HG02973 (cell line): ENCODE data around the gene DBN1.
A peak's percentile ranks its signal among the peaks of the same experiment; 100 is the strongest.

Source experiments
- ATAC-seq: cut with Tn5 transposase; IDR thresholded peaks from one replicate; pipeline ENCODE4 v1.9.1; 2021; ENCODE audit warnings: moderate library complexity; ENCODE audit not compliant: unreplicated experiment

The DBN1 gene

DNA sequence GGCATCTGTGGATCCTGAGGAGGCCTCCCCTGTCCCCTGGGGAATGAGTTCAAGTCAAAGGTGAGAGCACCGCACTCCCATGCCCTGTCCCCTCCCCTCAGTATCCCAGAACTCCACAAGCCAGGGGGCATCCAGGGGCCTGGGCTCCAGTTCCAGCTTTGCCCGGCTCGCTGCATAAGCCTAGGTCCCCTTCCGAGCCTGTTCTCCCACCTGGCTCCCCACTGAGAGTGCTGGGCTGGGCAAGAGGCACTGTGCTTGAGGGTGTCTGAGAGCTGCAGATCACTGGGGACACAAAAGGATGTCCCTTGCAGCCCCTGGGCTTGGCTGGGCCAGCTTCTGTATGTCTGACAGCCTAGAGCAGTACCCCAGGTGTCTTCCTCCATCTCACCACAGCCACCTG is 31.6 kb upstream of the DBN1 start:
- ATAC-seq = no peak

DNA sequence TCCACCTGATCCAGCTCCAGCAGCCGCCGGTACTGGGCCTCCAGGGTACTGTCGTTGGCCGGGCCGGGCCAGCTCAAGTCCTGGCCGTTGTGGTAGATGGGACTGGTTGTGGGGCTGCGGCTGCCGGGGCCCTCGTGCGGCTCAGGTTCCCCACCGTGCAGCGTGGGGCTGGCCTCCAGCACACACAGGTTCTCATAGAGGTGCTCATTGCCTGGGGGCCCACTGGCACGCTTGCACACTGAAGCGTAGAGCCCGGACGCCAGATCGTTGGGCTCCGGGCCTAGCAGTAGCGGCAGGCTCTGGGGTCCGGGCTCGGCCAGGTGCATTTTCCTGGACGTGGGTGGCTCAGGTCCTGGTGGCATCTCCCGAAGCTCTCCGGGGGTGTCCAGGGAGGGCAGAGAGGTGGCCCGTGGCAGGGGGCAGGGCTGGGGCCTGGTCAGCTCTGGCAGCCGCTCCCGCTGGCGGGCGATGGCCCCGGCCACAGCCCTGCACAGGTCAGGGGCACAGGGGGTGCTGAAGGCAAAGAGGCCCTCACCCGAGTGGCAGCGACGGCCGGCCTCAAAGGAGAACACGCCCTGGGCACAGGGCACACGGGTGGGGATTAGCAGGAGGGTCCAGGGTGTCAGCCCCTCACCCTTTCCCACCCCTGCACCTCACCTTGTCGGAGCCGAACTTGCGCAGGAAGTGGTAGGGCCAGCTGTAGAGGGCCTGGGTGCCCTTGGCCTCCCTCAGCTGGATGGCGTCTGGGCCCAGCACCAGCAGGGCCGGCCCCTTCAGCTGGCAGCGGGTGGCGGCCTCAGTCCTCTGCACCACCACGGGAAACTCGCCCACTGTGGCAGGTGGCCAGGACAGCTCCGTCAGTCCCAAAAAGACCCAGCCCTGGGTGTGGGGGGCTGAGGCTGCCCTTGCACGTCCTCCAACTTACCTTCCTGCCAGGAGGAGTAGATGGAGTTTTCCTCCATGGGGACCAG is 30.9 kb upstream of the DBN1 start:
- ATAC-seq = no peak

GRCh38 chr5:177503351-177504085 is 30.1 kb upstream of the DBN1 start:
- no peak for ATAC-seq

DNA sequence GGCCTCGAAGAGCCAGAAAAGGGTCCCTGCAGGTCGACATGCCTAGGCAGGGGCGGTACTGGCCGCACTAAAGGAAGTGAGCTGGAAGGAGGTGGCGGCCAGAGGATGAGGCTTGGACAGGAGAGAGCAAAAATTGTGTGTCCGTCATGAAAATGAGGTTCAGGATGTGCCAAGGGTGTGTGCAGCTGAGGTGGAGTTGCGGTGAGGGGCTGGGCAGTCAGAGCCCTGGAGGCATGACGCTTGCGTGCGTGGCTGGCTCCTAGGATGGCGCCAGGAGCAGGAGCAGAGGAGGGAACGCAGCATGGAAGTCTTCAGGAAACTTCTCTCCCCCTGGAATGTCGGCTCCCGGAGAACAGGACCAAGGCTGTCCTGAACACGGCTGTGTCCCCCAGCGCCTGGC is 29.5 kb upstream of the DBN1 start:
- ATAC-seq = no peak

DNA sequence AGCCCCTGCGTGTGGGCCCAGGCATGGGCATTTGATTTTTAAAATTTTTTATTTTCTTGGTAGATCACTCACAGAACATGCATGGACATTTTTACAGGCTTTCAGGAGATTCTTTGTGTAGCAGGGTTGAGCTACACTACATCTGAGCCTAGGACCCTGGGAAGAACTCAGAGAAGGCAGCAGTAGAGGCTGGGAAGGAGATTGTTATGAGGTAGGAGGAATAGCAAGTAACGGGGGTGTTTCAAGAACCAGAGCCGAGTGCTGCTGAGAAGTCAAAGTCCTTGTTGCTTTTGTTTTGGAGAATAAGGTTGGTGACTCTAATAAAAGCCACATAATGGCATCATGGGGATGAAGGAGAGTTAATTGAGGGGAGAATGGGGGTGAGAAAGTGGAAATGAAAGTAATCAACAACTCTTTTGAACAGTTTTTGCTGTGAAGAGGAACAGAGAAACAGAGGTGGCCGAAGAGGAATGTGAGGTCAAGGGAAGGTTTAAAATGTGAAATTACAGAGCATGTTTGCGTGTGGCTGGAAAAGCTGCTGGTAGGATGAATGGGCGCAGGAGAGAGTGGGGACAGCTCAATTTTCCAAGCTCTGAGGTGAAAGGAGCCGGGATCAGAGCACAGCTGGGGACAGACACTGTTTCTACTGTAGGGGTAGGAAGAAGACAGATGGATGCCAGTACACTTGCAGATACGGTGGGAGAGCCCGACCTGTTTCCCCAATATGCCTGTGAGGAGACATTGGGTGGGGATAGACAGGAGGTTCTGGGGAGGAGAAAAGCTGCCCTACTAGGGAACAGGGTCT is 28.6 kb upstream of the DBN1 start:
- no peak for ATAC-seq

DNA sequence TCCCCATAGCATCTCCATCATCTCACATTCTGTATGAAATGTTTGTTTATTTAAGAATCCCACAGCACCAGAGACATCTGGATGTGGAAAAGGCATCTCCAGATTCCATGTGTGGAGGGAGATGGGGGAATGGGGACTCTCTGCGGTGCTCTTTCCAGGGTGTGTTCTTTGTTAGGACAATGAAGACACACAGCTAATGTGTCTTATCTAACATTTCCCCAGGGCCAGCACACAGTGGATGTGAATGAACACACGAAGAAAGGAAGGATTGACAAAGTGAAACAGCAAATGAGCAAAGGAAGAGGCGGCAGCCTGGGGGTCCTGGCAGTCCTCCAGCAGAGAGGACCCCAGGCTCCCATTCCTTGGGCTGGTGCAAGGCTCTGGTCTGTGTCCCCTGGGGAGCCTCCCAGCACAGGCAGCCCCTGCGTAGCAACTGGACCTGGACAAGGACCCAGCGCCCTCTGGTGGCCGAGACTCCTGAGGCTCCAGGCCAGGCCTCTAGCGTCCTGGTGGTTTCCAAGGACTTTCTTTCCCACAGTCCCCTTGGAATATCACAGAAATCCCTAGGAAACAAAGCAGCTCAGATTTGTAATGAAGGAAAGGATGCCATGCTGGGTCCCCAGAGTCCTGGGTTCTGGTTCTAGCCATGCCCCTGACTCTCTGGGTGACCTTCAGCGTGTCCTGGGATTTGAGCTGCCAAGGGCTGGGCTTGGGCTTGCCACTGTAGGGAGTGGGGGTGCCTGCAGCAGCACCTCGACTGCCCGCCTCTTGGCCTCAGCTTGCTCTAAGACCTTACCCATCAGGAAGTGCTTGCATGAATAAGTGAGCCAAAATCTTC is 27.5 kb upstream of the DBN1 start:
- ATAC-seq = no peak

DNA sequence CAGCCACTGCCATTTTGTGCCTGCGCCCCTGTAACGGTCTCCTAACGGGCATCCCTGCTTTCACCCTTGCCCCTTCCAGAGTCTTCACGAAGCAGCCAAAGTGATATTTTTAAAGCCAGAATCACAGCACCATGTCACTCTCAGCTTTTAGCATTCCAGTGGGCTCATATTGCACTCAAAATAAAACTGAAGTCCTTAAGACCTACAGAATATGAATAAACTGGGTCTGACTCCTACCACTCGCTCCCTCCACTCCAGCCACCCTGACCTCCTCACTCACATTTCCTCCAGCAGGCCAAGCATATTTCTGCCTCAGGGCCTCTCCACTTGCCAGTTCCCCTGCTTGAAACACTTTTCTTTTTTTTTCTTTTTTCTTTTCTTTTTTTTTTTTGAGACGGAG is 26.4 kb upstream of the DBN1 start:
- no peak for ATAC-seq

GRCh38 chr5:177498013-177498787 is 24.8 kb upstream of the DBN1 start:
- no peak for ATAC-seq

DNA sequence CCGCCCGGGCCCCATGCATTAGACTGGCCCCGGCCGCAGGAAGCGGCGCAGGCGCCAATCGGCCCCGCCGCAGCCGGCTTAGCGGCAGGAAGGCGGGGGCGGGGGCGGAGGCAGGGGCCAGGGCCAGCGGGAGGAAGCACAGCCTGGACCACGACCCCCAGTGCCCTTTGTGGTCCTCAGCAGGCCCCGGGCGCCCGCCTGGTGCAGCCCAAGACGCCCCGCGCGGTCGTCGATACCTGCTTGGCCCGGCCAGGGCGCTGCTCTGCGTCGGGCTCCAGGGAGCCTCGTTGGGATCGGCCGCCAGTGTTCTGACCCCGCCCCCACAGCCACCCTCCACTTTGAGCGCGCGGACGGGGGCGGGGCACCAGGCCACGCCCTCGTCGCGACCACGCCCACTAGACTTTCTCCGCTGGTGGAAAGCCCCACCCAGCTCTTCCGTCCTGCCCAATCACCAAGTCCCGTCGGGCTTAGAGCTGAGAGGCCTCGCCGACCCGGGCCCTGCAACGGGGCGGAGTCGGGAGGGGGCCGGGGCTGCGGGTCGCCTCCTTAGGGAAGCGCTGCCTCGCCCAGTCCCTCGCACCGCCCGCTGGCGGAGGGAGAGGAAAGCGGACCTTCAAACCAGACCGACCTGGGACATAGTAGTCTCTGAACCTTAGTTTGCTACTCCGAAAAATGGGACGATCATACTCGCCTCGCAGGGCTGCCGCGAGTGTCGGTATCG is 24.0 kb upstream of the DBN1 start, which contains the start of gene PDLIM7:
Gene PDLIM7, minus strand, starts transcription at position 313 of the 721 bp plus-strand sequence. CDS start 1,092 bp downstream, outside the sequence.
- peak; percentile 61 for ATAC-seq

DNA sequence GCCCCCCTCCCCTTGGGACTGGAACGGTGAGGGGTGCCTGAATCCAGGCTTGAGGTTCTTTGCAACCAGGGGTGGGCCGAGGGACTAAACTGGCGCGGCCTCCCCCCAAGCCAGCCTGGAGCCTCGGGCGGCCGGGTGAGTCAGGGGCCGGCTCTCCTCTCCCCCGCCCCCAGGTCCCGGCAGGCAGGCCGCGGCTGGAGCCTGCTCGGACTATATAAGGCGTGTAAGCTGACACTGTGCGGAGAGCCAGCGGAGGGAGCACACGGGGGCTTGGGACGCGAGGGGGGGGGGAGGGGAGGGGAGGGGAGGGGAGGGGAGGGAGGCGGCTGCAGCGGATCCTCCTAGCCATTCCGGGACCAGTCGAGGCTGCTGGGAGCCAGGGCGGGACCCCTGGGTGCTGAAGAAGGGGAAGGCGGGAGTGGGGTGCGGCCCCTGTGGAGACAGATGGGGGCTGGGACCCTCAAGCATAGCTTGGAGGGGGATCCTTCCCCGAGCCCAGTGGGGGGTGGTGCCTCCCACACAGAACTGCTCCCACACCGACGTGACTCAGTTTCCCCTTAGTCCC is 23.4 kb upstream of the DBN1 start:
- no peak for ATAC-seq

DNA sequence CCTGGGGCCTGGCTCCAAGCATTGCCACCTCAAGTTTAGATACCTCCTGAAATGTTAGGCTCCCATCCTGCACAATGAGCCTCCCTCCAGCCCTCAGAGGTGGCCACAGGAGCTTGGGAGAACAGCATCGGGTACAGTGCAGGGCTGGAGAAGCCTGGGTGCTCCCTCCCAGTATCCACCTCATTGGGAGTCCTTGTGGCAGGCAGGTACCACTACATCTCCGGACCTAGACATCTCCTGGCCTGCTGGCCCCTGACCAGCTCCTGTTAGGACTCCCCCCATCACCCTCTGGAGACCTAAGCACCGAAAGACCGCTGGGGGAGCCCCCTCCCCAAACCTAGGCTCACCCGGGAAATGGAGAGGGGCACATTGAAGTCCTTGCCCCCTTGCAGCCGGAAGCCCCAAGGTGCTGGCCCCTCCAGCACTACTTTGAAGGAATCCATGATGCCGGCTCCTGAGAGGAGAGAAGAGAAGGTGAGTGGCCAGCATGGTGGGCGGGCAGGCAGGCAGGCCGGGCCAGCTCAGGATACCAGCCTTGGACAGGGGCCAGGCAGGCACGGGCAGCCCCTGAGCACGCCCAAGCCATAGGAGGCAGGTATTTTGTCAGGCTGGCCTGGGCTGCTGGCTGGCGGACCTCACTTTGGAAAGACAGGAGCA is 22.8 kb upstream of the DBN1 start:
- ATAC-seq = no peak

DNA sequence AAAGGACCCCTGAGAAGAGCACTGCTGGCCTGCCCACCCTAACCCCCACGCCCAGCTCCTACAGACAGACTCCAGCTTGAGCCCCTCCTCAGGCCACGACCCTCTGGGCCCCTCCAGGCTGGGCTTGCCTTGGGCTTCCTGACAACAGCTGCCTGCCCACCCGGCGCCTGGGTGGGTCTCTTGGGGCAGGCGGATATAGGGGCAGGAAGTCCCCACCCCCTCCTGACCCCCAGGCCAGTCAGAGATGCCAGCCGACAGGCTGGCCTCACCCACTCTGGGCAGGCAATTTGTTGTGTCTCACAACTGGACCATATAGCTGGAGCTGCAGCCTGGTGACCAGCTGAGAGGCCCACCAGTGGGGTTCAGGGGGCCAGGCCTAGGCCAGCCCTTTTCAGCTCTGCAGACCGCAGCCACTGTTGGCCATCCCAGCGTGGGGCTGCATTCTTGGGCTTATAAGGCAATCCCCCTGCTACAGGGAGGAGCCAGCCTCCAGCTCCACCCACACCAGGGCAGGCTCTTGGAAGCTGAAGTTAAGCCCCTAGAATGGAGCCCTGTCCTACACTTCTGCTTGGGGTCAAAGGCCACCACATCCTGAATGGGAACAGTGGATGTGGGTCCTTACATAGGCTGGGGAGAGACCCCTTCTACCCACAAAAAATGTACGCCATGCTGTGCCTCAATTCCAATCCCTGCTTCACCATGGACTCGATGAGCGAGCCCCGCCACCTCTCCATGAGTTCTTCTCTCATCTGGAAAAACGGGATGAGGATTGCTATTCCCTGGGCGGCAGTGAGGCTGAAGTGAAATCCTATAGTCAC is 22.0 kb upstream of the DBN1 start:
- no peak for ATAC-seq

GRCh38 chr5:177494346-177495195 is 21.1 kb upstream of the DBN1 start:
- no peak for ATAC-seq

DNA sequence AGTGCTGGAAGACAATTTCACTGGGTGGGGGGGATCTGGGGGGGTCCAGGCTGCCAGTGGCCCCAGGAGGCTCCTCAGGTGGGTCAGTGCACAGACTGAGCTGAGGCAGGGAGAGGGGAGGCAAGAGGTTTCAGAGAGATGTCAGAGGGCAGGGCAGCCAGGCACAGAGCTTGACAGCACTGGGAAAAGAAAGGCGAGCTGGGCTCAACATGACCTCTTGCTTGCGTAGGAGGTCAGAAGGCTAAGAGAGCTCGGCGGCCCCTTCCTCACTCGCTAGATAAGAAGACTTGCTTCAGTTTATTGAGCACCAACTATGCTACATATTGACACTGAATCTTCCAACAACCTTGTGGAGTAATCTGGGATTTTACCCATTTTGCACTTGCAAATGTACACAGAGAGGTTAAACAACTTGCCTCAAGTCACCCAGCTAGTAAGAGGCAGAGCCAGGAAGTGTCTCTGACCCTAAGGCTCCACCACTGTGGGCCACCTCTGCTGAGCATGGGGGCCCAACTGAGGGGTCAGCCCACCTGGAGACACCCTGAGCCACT is 20.4 kb upstream of the DBN1 start:
- ATAC-seq = no peak

DNA sequence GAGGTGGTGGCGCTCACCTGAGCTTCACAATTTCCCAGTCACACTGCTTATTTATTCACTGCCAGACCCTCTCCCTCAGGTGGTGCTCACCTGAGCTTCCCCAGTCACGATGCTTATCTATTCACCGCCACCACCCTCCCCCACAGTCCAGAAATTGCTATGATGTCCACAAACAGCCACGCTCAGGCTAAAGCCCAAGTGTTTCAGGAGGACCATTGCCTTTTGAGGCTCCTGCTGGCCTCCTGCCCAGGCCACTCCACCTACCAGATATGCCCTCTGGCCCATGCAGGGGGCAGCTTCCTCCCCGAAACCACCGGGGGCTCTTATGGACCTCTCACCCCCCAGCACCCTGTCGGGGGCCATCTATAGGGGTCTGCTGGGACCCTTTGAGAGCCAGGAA is 19.4 kb upstream of the DBN1 start:
- ATAC-seq = no peak
